Measurements from ENCODE around the gene GALNT18.
A peak's percentile ranks its signal among the peaks of the same experiment; 100 is the strongest.

Gene GALNT18

DNA sequence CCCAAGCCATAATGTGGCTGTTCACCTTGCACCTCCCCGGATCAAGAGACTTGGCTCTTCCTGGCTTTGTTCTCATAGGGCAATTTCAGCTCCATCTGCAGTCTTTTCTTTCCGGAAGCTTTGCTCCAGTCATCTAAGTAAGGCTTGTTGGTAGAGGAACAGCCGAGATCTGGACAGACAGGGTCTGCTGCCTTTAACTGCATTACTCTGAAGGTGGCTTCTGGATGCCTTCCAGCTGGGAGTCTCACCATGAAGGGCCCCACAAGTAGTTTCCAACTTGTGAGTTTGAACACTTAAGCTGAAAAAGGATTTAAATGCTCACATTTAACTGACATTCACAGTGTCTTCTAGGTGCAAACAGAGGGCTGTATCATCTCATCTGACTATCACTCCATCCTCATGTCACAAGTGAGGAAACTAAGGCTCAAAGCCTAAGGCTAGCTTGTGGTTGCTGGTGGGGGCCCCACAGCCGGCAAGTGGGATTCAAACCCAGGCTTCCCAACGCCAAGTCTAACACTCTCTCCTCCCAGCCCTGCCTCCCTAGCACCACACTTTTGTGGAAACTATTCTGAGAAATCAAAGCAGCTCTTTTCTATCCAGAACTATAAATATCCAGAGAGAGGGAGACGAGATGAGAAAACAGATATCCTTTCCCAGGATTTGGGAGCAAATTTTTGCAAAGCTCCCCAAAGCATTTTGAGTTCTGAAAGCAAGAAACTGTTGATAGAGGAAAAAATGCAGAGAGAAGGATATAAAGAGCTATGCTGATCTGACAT lies 58.4 kb downstream of the GALNT18 start:
- DNase-seq, result no peak

GRCh38 chr11:11561991-11562390 lies 59.8 kb downstream of the GALNT18 start:
- no peak for DNase-seq

DNA sequence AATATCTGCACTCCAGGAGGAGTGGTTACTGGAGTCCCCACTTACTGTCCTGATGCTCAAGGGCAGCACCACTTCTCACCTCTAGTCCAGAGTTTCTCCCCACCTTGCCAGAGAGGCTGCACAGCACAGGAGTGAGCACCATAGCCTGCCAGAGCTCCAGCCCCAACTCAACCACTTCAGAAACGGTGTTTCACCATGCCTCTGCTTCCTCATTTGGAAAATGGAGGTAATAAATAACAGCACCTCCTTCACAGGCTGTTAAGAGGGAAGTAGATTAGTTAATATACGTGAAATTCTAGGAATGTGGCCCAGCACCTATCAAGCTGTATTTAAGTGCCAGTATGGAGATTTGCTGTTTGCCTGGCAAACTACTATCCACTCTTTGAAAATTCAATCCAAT lies 63.0 kb downstream of the GALNT18 start:
- no peak for DNase-seq

- no peak for DNase-seq
These were observed 63.4 kb downstream of the GALNT18 start for GRCh38 chr11:11558396-11558795.

- DNase-seq, result no peak
These were observed 66.6 kb downstream of the GALNT18 start for GRCh38 chr11:11555208-11555607.

DNA sequence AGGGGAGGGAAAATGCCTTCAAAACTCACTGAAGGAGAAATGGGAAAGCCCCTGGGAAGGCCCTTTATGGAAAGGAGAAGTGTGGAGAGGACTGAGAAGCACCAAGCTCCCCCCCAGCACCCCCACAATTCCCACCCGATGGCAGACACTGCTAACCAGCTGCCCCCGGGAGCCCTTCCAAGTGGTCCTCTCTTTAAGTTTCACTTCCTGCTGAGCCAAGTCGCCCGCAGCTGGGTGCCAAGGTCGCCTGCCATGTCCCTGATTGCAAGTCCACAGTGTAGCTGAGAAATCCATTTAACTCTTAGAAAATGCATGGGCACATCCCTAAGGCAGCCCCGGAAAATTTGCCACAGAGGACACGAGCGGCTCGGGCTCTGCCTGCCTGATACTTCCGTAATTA lies 68.2 kb downstream of the GALNT18 start:
- peak; percentile 24 to 71 for DNase-seq

DNA sequence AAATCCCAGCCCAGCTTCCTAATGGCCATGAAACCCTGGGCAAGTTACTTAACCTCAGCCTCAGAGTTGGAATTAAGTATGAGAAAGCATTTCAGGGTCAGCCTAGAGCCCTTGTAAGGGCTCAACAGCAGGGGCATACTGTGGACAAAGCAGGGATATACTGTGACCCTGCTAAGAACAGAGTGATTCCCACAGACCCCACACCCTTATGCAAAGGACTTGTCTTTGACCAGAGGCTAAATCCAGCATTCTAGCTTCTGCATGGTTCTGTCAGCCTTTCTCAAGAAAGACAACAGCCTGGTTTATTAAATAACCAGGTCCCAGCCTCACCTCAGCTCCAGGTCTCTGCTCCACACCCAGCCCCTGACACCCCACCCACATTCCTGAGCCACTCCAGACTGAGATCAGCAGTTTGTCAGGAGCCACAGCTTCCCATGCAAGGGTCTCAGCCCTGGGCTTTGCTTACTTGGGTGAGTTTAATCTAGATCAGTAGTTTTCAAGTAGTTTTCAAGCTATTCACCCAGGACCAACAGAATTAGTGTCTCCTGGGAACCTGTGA lies 69.2 kb downstream of the GALNT18 start:
- DNase-seq, result no peak

DNA sequence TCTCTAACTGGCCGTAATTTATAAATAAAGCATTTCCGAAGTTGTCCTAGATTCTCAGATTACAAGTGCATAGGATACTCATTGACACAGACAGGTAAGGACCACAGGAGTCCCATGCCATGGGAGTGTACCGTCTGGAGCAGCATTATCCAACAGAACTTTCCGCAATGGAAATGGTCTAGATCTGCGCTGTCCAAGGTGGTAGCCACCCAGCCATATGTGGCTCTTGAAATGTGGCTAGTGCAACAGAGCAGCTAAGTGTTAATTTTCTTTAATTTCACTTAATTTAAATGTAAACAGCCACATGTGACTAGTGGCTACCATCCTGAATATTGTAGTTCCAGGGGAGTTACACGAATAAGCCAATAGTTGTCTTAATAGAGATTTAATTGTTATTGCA lies 71.3 kb downstream of the GALNT18 start:
- no peak for DNase-seq

- DNase-seq, result no peak
These were observed 76.2 kb downstream of the GALNT18 start for GRCh38 chr11:11545285-11546275.

- DNase-seq, result no peak
These were observed 78.1 kb downstream of the GALNT18 start for GRCh38 chr11:11543656-11544055.

DNA sequence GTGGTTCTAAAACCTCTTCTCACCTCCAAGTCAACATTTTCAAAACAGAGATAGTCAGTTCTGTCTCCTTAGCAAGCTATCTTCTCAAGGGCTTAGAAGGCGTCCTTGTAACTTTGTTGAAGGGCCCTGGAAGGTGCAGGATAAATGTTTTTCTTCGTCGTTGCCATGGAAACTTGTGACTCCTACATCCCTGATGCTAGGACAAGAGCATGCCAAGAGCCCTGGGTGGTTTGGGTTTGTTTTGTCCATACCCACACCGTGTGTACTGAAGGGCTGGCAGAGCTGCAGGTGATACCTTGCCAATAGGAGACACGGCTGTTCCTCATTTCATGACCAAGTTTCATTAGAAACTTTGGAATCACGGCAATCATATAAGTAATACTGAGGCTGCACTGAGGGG lies 81.6 kb downstream of the GALNT18 start:
- DNase-seq, result no peak

GRCh38 chr11:11538277-11538960 lies 83.4 kb downstream of the GALNT18 start:
- no peak for DNase-seq

DNA sequence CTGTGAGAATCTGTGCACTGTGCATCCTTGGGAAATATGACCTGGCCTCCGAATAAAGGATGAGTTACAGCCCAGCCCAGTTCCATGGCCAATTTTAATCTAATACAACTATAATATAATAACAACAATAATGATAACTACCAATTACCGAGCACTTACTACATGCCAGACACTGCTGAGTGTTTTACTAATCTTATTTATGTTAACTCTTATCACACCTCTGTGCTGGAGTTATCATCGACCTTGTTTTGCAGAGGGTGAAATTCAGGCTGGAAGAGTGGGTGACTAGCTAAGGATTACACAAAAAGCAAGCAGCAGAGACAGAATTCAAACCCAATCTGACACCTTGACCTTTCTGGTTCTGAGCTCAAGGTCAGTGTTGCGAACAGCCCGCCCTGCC lies 83.9 kb downstream of the GALNT18 start:
- DNase-seq, result no peak

GRCh38 chr11:11537372-11537771 lies 84.4 kb downstream of the GALNT18 start:
- no peak for DNase-seq

GRCh38 chr11:11536650-11537049 lies 85.2 kb downstream of the GALNT18 start:
- no peak for DNase-seq

- no peak for DNase-seq
These were observed 86.2 kb downstream of the GALNT18 start for GRCh38 chr11:11535611-11536010.

- no peak for DNase-seq
These were observed 86.8 kb downstream of the GALNT18 start for GRCh38 chr11:11534981-11535380.

- no peak for DNase-seq
These were observed 88.1 kb downstream of the GALNT18 start for GRCh38 chr11:11533751-11534150.

DNA sequence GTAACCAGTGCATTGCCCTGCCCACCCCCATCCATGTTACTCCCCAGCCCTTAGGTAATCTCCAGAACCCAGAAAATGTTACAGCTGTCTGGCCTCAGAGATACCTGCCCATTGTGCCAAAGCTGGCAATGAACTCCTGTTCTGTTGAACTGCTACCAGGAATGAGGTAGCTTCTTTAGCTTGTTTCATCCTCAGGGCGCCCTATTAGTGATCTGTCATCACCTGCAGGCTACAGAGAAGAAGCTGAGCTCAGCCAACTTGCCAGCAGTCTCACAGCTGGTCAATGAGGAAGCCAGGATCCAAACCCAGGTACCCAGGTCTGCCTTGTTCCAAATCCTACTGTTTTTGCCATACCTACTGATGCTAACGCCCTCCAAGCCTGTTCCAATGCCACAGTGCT lies 88.7 kb downstream of the GALNT18 start:
- no peak for DNase-seq

DNA sequence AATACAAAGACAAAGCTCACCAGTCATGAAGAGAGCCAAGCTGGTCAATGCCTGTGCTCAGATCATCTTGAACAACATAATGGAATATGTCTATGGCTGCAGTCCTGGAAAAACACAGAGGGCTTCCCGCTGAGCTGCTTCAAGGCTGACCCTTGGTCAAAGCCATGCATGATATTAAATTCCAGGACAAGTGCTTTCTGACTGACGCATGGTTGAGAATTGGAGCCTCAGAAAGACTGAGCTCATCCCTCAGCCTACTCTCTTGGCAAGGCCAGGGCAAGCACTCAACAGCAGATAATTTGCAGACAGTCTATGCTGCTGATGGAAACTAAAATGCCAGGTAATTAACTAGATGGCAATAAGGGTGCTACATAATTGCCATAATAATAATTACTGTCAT lies 89.2 kb downstream of the GALNT18 start:
- DNase-seq, result no peak

- no peak for DNase-seq
These were observed 90.5 kb downstream of the GALNT18 start for GRCh38 chr11:11531131-11531908.

DNA sequence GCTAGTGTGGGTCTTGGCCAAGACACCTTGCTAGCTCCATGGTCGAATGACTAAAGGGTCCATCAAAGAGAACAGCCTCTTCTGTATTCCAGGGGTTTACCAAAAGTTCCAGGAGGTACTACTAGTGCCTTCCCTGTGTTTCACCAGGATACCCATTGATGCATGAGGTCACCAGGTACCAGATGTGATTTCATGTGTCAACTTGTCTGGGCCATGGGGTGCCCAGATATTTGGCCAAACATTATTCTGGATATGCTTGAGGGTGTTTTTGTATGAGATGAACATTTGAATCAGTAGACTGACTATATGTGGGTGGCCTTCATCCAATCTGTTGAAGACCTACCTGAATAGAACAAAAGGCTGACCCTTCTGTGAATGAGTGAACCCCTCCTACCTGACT lies 92.8 kb downstream of the GALNT18 start:
- DNase-seq, result no peak

Measured in inflammatory macrophage treated with lipopolysaccharide for 1 hour (primary cell).